HepG2 (cell line): ENCODE results near the gene COPS3. TPM values are rescaled to one million over a fixed set of nuclear protein-coding genes. Genes with fewer than 3 reads are reported as not detected.
A peak's percentile ranks its signal among the peaks of the same experiment; 100 is the strongest.

ENCODE experiments used
- ARNT ChIP-seq: fragments of 450-650 bp; IDR thresholded peaks from 2 replicates; pipeline ENCODE4 v1.6.1; 2017
- BATF2 ChIP-seq: sonication (generic); formaldehyde crosslinking; IDR thresholded peaks from 2 replicates; pipeline ENCODE4 v1.8.0; 2022; ENCODE audit warnings: mild to moderate bottlenecking, missing genetic modification reagents, moderate library complexity
- CHD2 ChIP-seq: IDR thresholded peaks from 2 replicates; pipeline ENCODE4 v1.6.1; 2011; ENCODE audit warnings: low read depth, low read length, improper control_type of control experiment
- EP300 ChIP-seq, 3 experiments: sonication (generic) in 1 of 3; formaldehyde crosslinking in 1 of 3; IDR thresholded peaks; 2 replicates each; pipeline versions ENCODE4 v1.5.1 to v1.6.1; 2011 to 2020; ENCODE audit warnings: low read depth in 2 of 3, low read length in 2 of 3, borderline replicate concordance in 1 of 3, improper control_type of control experiment in 1 of 3, mild to moderate bottlenecking in 1 of 3, missing genetic modification reagents in 1 of 3, moderate library complexity in 1 of 3
- GATAD2A ChIP-seq: IDR thresholded peaks from 2 replicates; pipeline ENCODE4 v1.6.1; 2016
- JUND ChIP-seq: sonication (generic); formaldehyde crosslinking; IDR thresholded peaks from 2 replicates; pipeline ENCODE4 v1.8.0; 2022; ENCODE audit warnings: mild to moderate bottlenecking, missing genetic modification reagents
- MYC ChIP-seq: sonication (generic); formaldehyde crosslinking; IDR thresholded peaks from 2 replicates; pipeline ENCODE4 v1.9.0; 2021; ENCODE audit warnings: missing genetic modification reagents, borderline replicate concordance
- NFATC3 ChIP-seq: sonication (generic); formaldehyde crosslinking; IDR thresholded peaks from 2 replicates; pipeline ENCODE4 v1.5.1; 2020; ENCODE audit warnings: mild to moderate bottlenecking, missing genetic modification reagents
- PAF1 ChIP-seq: IDR thresholded peaks from 2 replicates; pipeline ENCODE4 v1.6.1; 2016; ENCODE audit warnings: missing genetic modification reagents, missing compliant biosample characterization
- RFXAP ChIP-seq: sonication (generic); formaldehyde crosslinking; IDR thresholded peaks from 2 replicates; pipeline ENCODE4 v1.4.0; 2020; ENCODE audit warnings: missing genetic modification reagents, borderline replicate concordance
- SKI ChIP-seq: fragments of 450-650 bp; IDR thresholded peaks from one replicate; pipeline ENCODE4 v1.6.1; 2018; ENCODE audit warnings: mild to moderate bottlenecking; ENCODE audit not compliant: partially characterized antibody
- ZBTB10 ChIP-seq: sonication (generic); formaldehyde crosslinking; IDR thresholded peaks from 2 replicates; pipeline ENCODE4 v1.4.0; 2020; ENCODE audit warnings: missing genetic modification reagents, borderline replicate concordance
- ZBTB34 ChIP-seq: sonication (generic); formaldehyde crosslinking; IDR thresholded peaks from 2 replicates; pipeline ENCODE4 v1.8.0; 2022; ENCODE audit warnings: mild to moderate bottlenecking, missing genetic modification reagents
- ZHX1 ChIP-seq: sonication (generic); formaldehyde crosslinking; IDR thresholded peaks from 2 replicates; pipeline ENCODE4 v1.8.1; 2022; ENCODE audit warnings: low read depth, mild to moderate bottlenecking, missing genetic modification reagents
- ZNF12 ChIP-seq: sonication (generic); formaldehyde crosslinking; IDR thresholded peaks from 2 replicates; pipeline ENCODE4 v1.5.0; 2020; ENCODE audit warnings: missing genetic modification reagents
- ZNF121 ChIP-seq: sonication (generic); formaldehyde crosslinking; IDR thresholded peaks from 2 replicates; pipeline ENCODE4 v1.5.0; 2020; ENCODE audit warnings: mild to moderate bottlenecking, missing genetic modification reagents
- ZNF143 ChIP-seq: sonication (generic); formaldehyde crosslinking; IDR thresholded peaks from 2 replicates; pipeline ENCODE4 v1.4.0; 2020; ENCODE audit warnings: missing genetic modification reagents
- ZNF256 ChIP-seq: sonication (generic); formaldehyde crosslinking; conservative IDR thresholded peaks from 2 replicates; pipeline ENCODE4 v1.4.0; 2020; ENCODE audit warnings: missing genetic modification reagents
- ZNF282 ChIP-seq: fragments of 450-650 bp; IDR thresholded peaks from 2 replicates; pipeline ENCODE4 v1.6.1; 2018; ENCODE audit not compliant: partially characterized antibody
- ZNF704 ChIP-seq: sonication (generic); formaldehyde crosslinking; IDR thresholded peaks from 2 replicates; pipeline ENCODE4 v1.8.1; 2023; ENCODE audit warnings: mild to moderate bottlenecking, inconsistent platforms, moderate library complexity, missing genetic modification reagents, borderline replicate concordance
- ZNF792 ChIP-seq: IDR thresholded peaks from 2 replicates; pipeline ENCODE4 v1.6.1; 2016
- ZSCAN22 ChIP-seq: sonication (generic); formaldehyde crosslinking; IDR thresholded peaks from 2 replicates; pipeline ENCODE4 v1.4.0; 2020; ENCODE audit warnings: mild to moderate bottlenecking, missing genetic modification reagents
- polyA plus RNA-seq, 8 experiments: library from polyadenylated mRNA; depleted of rRNA in 3 of 8; stranded (reverse) in 7 of 8; unstranded in 1 of 8; fragments of >200 nt; fragmentation: Illumina TruSeq in 4 of 8; extraction: Trizol in 4 of 8; gene quantifications; 2 replicates each; pipeline versions ENCODE4 v1.2.1 to v1.2.3, GENCODE V29; 2011 to 2016; ENCODE audit warnings: low read depth in 4 of 8, missing spikeins in 1 of 8, mixed read lengths in 1 of 8; ENCODE audit not compliant: insufficient read depth in 1 of 8
- total RNA-seq, 5 experiments: library from RNA; depleted of rRNA; stranded (reverse); fragments of >200 nt; fragmentation: Illumina TruSeq; extraction: Trizol; gene quantifications; 2 replicates each; pipeline ENCODE4 v1.2.3, GENCODE V29; 2016; ENCODE audit warnings: low read depth in 1 of 5

The COPS3 gene
- total and polyA plus RNA-seq, 2 of the 13 experiments (the other 11 are each of a cell fraction or from before 2014, with no cell fraction given), result 46.3 to 103 TPM

GRCh38 chr17:17205368-17206123 lies 75.5 kb downstream of the COPS3 start (continued):
- TF ChIP-seq ZBTB10, result peak; percentile 42; the same call in 1 of the 2 replicates
- peak; percentile 35; the same call in 1 of the 2 replicates for TF ChIP-seq ZNF792 (CRISPR knock-in tag)
- TF ChIP-seq ZSCAN22 (CRISPR knock-in tag), result 0 out of 2 replicates have a peak, but pooled peaks have one; percentile 21
- peak; percentile 22; the same call in 1 of the 2 replicates for TF ChIP-seq ZNF121
- no peak for TF ChIP-seq ZBTB34 (CRISPR knock-in tag)
- TF ChIP-seq ARNT, result no peak
- TF ChIP-seq SKI, result no peak
- no peak for TF ChIP-seq ZHX1 (CRISPR knock-in tag)
- TF ChIP-seq GATAD2A, result no peak; the same call in 1 of the 2 replicates
- TF ChIP-seq ZNF256 (CRISPR knock-in tag), result no peak
- TF ChIP-seq RFXAP (CRISPR knock-in tag), result no peak
- TF ChIP-seq JUND, result no peak
- no peak for TF ChIP-seq ZNF143 (CRISPR knock-in tag)
- TF ChIP-seq BATF2 (CRISPR knock-in tag), result no peak
- TF ChIP-seq PAF1 (CRISPR knock-in tag), result no peak
- TF ChIP-seq CHD2, result no peak
- TF ChIP-seq ZNF704 (CRISPR knock-in tag), result no peak
- no peak for TF ChIP-seq ZNF12 (CRISPR knock-in tag)
- no peak for TF ChIP-seq EP300 (IDR thresholded peaks at IDR 0.05; ENCODE audit: low read depth in 2 of 2, low read length in 2 of 2)
- no peak for TF ChIP-seq EP300 (CRISPR knock-in tag; IDR thresholded peaks at IDR 0.05; ENCODE audit: borderline replicate concordance)
- no peak for TF ChIP-seq ZNF282
- no peak for TF ChIP-seq MYC
- 0 out of 2 replicates have a peak, but pooled peaks have one; percentile 16 for TF ChIP-seq NFATC3 (CRISPR knock-in tag)
